Activated CD4-positive, alpha-beta T cell treated with anti-CD3 and anti-CD28 coated beads for 36 hours (primary cell): ENCODE measurements around the gene LACTBL1. TPM values are rescaled to one million over a fixed set of nuclear protein-coding genes. Genes with fewer than 3 reads are reported as not detected.
"Not testable (repeated sequence)": the region's sequence is repeated elsewhere in the genome, so short reads cannot be mapped to it uniquely, and the experiment has no call there.

Experiments used
- ATAC-seq: fragments of 200-7000 bp; cut with Tn5 transposase; one replicate; pipeline ENCODE4 v1.10.0; 2021; ENCODE audit warnings: mild to moderate bottlenecking, moderate library complexity
- CTCF ChIA-PET: fragments of 350-600 bp; sonication (Branson Sonifier 250); formaldehyde crosslinking; loops from one replicate; lab custom pipeline; 2021; ENCODE audit warnings: antibody characterized with exemption; lab: Charles Lee
- POLR2A ChIA-PET: fragments of 350-600 bp; sonication (Branson Sonifier 250); formaldehyde crosslinking; loops from one replicate; lab custom pipeline; 2021; ENCODE audit warnings: antibody characterized with exemption, inconsistent platforms; lab: Charles Lee
- DNase-seq: peaks from one replicate; pipeline ENCODE4 v3.0.0-alpha.2; 2020
- H3K27ac Mint-ChIP-seq: one replicate; pipeline ENCODE4 v1.8.0; 2021; ENCODE audit warnings: mixed read lengths
- H3K27me3 Mint-ChIP-seq: one replicate; pipeline ENCODE4 v1.8.0; 2021; ENCODE audit warnings: mixed read lengths
- H3K36me3 Mint-ChIP-seq: one replicate; pipeline ENCODE4 v1.8.0; 2021; ENCODE audit warnings: low read depth, mixed read lengths
- H3K4me1 Mint-ChIP-seq: one replicate; pipeline ENCODE4 v1.8.0; 2021; ENCODE audit warnings: mixed read lengths
- H3K4me3 Mint-ChIP-seq: one replicate; pipeline ENCODE4 v1.8.0; 2021; ENCODE audit warnings: mild to moderate bottlenecking, moderate library complexity, mixed read lengths
- H3K9me3 Mint-ChIP-seq: one replicate; pipeline ENCODE4 v1.8.0; 2021; ENCODE audit warnings: low read depth, mixed read lengths
- intact Hi-C, 2 experiments: fragments of 100-400 bp; cut with DNase I in 1 of 2; cut with micrococcal nuclease in 1 of 2; formaldehyde crosslinking; loops; one replicate each; pipeline versions ENCODE4 v1.14.2 to v1.15.1; 2022 to 2024; cut with DNase I, micrococcal nuclease
- total RNA-seq, 2 experiments: library from RNA; stranded (reverse); gene quantifications; one replicate each; pipeline ENCODE4 v1.2.3, GENCODE V29; 2021

Gene LACTBL1
- total RNA-seq, 2 experiments from 2014 or later, result not detected

DNA sequence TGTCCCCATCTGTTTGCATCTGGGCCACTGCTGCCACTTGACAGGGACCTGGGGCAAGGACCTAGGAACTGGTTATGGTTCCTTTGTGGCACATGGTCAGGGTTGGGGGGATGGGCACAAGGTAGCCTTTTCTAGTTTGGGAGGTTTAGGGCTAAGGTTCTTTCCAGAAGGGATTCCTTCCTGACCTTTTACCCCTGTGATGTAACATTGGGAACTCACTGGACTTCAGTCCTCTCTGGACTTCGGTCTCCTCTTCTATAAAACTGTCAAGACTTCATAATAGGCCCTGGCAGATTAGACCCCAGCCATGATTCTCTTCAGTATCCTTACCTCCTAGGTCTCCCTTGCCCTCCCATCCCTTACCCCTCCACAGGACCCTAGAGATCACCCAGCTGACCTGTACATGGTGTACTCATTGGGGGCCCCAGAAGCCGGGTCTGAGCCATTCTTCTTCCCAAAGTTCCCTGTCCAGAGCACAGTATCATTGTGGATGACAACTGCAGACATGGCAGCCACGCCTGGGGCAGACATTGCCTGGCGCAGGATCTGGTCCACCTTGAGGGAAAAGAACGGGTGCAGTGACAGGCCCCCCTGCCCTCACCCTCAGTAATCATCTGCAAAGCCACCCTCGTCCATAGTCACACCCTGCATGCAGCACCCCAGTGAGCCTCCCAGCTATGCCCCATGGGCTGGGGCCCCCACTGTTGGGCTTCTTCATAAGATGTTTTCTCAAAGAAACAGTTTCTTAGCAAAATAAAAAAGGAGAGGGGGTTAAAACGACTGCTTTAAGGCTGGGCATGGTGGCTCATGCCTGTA is 12.9 kb downstream of the LACTBL1 start:
- DNase-seq (no peak), ATAC-seq (no peak)
- no peaks in the 10 kb centered on the region for H3K4me1 Mint-ChIP-seq
- peaks cover 3% of the 10 kb centered on the region for H3K27me3 Mint-ChIP-seq
- no peaks in the 10 kb centered on the region for H3K36me3 Mint-ChIP-seq
- no peak overlapping the region for H3K27ac Mint-ChIP-seq
- intact Hi-C loops, result no loop called here
- ChIA-PET CTCF (interaction anchor here (0.5 to 0.7 kb wide), 2 partner anchors 154 to 255 kb away, joined by 3 read pairs; no protein-coding TSS in a partner anchor), POLR2A (no interaction called here)
- no peaks in the 10 kb centered on the region for H3K9me3 Mint-ChIP-seq
- no peak overlapping the region for H3K4me3 Mint-ChIP-seq

DNA sequence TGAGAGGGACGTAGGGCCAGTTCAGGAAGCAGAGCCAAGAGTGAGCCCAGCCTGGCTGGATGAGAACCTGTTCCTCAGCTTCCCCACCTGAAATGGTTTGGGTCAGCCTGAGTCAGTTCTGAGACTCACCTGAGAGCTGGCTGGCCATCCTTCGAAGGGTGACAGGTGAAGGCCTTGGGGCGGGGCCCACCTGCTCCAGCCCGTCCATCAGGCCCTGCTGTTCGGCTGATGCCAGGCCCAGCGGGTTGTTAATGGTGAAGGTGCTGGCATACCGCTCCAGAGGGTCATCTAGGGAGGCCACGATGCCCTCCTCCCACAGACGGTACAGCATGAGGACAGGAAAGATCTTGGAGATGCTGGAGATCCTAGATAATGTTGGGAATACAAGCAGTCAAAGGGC is 14.1 kb downstream of the LACTBL1 start:
- no peaks in the 10 kb centered on the region for H3K4me1 Mint-ChIP-seq
- intact Hi-C loops, result no loop called here
- ATAC-seq (no peak), DNase-seq (no peak)
- no peak overlapping the region for H3K4me3 Mint-ChIP-seq
- CTCF ChIA-PET, result interaction anchor here (0.6 to 0.7 kb wide), 3 partner anchors 10 to 611 kb away, joined by 3 read pairs; no protein-coding TSS in a partner anchor
- POLR2A ChIA-PET, result no interaction called here
- peaks cover 12% of the 10 kb centered on the region for H3K27me3 Mint-ChIP-seq
- no peaks in the 10 kb centered on the region for H3K9me3 Mint-ChIP-seq
- no peaks in the 10 kb centered on the region for H3K36me3 Mint-ChIP-seq
- H3K27ac Mint-ChIP-seq, result no peak overlapping the region

DNA sequence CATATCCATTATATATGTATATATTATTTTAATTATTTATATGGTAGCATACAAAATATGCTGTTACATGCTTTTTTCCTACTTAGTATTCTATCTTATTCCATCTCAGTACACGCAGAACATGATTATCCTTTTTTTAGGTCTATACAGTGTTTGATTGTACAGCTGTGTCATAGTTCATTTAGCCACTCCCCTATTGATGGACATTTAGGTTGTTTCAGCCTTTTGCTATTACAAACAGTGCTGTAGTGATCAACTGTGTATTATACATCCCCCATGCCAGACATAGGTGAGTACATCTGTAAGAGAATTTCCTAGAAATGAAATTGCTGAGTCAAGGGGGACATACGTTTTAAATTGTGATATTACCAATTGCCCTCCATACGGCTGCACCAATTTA is 15.6 kb downstream of the LACTBL1 start:
- H3K9me3 Mint-ChIP-seq, result no peaks in the 10 kb centered on the region
- H3K4me1 Mint-ChIP-seq, result no peaks in the 10 kb centered on the region
- no peak for ATAC-seq
- ChIA-PET POLR2A (interaction anchor here (0.7 kb wide), 1 partner anchor 222 kb away, joined by 3 read pairs; no protein-coding TSS in a partner anchor), CTCF (interaction anchor here (0.6 to 1.2 kb wide), 5 partner anchors 8 to 253 kb away, joined by 3 to 5 read pairs (median 3); no protein-coding TSS in a partner anchor)
- H3K36me3 Mint-ChIP-seq, result no peaks in the 10 kb centered on the region
- H3K4me3 Mint-ChIP-seq, result no peak overlapping the region
- H3K27me3 Mint-ChIP-seq, result peaks cover 13% of the 10 kb centered on the region
- DNase-seq, result no peak
- H3K27ac Mint-ChIP-seq, result no peak overlapping the region
- intact Hi-C loops, result no loop called here

DNA sequence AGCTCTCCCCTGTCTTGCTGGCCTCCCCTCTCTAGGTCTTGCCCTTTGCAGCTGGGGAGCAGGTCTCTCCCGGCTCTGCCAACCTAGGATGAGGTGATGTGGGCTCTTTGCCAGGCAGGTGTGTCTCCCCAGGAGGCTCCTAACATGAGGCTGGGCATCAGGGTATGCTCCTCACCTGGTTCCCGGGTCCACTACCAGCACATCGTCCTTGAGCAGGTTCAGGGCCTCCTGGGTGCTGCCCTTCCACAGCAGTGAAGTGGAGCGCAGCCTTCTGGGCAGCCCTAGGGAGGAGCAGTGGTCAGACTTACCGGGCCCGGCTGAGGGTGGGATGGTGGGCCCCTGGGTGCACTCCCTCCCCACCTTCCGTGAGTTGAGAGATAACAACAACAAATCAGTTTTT is 17.5 kb downstream of the LACTBL1 start:
- H3K36me3 Mint-ChIP-seq, result no peaks in the 10 kb centered on the region
- CTCF ChIA-PET, result interaction anchor here (1.0 kb wide), 1 partner anchor 11 kb away, joined by 4 read pairs; no protein-coding TSS in a partner anchor
- H3K27ac Mint-ChIP-seq, result no peak overlapping the region

DNA sequence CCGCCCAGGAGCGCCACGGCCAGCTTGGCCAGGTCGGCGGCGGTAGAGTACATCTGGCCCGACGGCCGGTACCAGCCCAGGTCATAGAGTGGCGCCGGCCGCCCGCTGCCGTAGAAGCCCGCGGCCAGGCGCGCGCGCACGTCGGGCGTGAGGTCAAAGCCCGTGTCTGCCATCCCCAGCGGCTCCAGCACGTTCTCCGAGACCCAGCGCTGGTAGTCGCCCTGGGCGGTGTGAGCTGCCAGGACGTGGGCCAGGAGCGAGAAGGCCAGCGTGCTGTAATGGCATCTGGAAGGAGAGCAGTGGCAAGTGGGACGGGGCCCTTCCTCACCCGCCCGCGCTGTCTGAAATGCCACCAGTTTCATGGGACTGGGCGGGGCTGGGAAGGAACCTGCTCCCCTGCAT is 18.9 kb downstream of the LACTBL1 start:
- CTCF ChIA-PET, result no interaction called here
- peaks cover 29% of the 10 kb centered on the region for H3K27me3 Mint-ChIP-seq

More for the DNA sequence above, 17.5 kb downstream of the LACTBL1 start:
- no peak overlapping the region for H3K4me3 Mint-ChIP-seq
- no peak for ATAC-seq
- no peaks in the 10 kb centered on the region for H3K4me1 Mint-ChIP-seq
- intact Hi-C loops, result no loop called here
- no peaks in the 10 kb centered on the region for H3K9me3 Mint-ChIP-seq
- POLR2A ChIA-PET, result no interaction called here
- peaks cover 25% of the 10 kb centered on the region for H3K27me3 Mint-ChIP-seq
- DNase-seq, result no peak

DNA sequence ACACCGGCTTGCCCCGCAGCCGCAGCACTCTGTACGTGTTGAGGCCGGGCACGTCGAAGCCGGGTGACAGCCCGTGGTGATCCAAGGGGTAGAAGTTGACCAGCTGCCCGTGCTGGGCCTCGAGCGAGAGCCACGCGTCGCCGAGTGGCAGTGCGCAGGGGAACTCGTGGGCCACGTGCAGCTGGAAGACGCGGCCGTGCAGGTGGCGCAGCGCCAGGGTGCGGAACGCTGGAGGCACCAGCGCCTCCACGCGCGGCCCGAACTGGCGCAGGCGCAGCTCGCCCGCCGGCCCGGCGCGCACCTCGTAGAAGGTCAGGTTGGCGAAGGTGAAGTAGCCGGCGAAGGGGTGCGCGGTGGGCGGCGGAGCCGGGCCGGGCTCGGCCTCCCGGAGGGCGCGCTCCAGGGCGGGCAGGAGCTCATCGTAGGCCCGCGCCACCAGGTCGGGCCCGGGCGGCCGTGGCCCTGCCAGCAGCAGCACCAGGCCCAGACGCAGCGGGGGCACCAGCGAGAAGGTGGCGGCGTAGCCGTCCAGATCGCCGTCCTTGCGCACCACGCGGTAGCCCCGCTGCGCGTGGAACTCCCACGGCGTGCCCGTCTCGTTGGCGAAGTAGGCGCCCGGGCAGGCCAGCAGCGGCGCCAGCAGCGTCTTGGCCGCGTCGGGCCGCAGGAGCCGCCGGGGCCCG is 19.5 kb downstream of the LACTBL1 start:
- intact Hi-C loops, result no loop called here
- POLR2A ChIA-PET, result no interaction called here
- H3K9me3 Mint-ChIP-seq, result no peaks in the 10 kb centered on the region
- CTCF ChIA-PET, result no interaction called here
- DNase-seq (peak; percentile 8), ATAC-seq (no peak)
- no peak overlapping the region for H3K4me3 Mint-ChIP-seq
- no peaks in the 10 kb centered on the region for H3K36me3 Mint-ChIP-seq
- no peaks in the 10 kb centered on the region for H3K4me1 Mint-ChIP-seq
- no peak overlapping the region for H3K27ac Mint-ChIP-seq
- H3K27me3 Mint-ChIP-seq, result peaks cover 32% of the 10 kb centered on the region

More for the DNA sequence above, 18.9 kb downstream of the LACTBL1 start:
- intact Hi-C loops, result no loop called here
- ATAC-seq, result no peak
- Mint-ChIP-seq H3K27ac (no peak overlapping the region), H3K36me3 (no peaks in the 10 kb centered on the region), H3K4me3 (no peak overlapping the region), H3K9me3 (no peaks in the 10 kb centered on the region), H3K4me1 (no peaks in the 10 kb centered on the region)
- POLR2A ChIA-PET, result no interaction called here
- no peak for DNase-seq

DNA sequence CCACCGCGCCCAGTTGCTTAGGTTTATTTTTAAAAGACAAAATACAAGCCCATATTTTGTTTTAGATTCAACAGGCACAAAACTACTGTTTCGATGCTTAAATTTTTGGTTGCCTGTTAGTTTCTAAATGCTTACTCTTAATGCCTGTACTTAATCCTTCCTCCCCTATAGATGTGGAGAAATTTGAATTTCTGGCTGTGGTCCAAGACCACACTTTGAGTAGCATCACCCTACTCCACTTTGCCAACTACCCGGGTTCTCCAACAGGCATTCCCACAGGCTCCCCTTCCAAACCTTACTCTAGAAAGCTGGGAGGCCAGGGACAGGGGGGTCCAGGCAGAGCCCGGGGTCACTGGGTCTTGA is 20.0 kb downstream of the LACTBL1 start:
- Mint-ChIP-seq H3K27me3 (peaks cover 33% of the 10 kb centered on the region), H3K4me1 (no peaks in the 10 kb centered on the region), H3K9me3 (no peaks in the 10 kb centered on the region), H3K27ac (no peak overlapping the region), H3K36me3 (no peaks in the 10 kb centered on the region), H3K4me3 (no peak overlapping the region)
- DNase-seq, result no peak
- POLR2A ChIA-PET, result no interaction called here
- CTCF ChIA-PET, result no interaction called here
- intact Hi-C loops, result no loop called here
- ATAC-seq, result no peak

DNA sequence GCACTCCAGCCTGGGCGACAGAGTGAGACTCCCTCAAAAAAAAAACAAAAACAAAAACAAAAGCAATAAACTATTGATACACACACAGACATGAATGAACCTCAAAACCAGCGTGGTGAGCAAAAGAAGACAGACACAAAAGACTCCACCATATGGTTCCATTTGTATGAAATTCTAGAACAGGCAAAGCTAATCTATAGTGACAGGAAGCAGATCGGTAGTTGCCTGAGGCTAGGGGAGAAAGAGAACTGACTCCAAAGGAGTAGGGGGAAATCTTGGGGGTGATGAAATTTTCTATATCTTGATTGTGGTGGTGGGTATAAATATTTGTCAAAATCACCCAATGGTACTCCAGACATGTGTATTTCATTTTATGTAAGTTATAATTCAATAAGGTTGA is 20.9 kb downstream of the LACTBL1 start:
- intact Hi-C loops, result no loop called here
- ATAC-seq, result no peak
- ChIA-PET CTCF (interaction anchor here (0.6 to 0.7 kb wide), 2 partner anchors 248 to 249 kb away, joined by 3 to 4 read pairs; no protein-coding TSS in a partner anchor), POLR2A (no interaction called here)
- no peaks in the 10 kb centered on the region for H3K9me3 Mint-ChIP-seq
- H3K4me3 Mint-ChIP-seq, result no peak overlapping the region
- H3K36me3 Mint-ChIP-seq, result no peaks in the 10 kb centered on the region
- no peak overlapping the region for H3K27ac Mint-ChIP-seq
- peaks cover 33% of the 10 kb centered on the region for H3K27me3 Mint-ChIP-seq
- DNase-seq, result no peak
- H3K4me1 Mint-ChIP-seq, result no peaks in the 10 kb centered on the region

DNA sequence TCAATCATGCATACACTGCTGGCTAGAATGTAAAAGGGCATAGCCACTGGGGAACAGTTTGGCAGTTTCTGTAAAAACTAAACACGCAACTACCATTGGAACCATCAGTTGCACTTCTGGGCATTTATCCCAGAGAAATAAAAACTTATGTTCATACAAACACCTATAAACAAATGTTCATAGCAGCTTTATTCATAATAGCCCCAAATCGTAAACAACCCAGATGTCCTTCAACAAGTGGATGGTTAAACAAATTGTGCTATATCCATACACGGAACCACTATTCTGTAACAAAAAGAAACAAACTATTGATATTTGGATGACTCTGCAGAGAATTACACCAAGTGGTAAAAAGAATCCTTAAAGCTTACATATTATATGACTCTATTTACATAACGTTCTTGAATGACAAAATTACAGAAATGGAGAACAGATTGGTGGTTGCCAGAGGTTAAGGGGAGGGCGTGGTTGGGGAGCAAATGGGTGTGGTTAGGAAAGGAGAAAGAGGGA is 22.8 kb downstream of the LACTBL1 start:
- no peaks in the 10 kb centered on the region for H3K36me3 Mint-ChIP-seq
- DNase-seq, result no peak
- H3K4me3 Mint-ChIP-seq, result no peak overlapping the region
- ATAC-seq, result no peak
- no peak overlapping the region for H3K27ac Mint-ChIP-seq
- H3K4me1 Mint-ChIP-seq, result no peaks in the 10 kb centered on the region
- POLR2A ChIA-PET, result no interaction called here
- CTCF ChIA-PET, result interaction anchor here (1.0 kb wide), 1 partner anchor 14 kb away, joined by 4 read pairs; no protein-coding TSS in a partner anchor
- no peaks in the 10 kb centered on the region for H3K9me3 Mint-ChIP-seq
- intact Hi-C loops, result no loop called here
- H3K27me3 Mint-ChIP-seq, result peaks cover 30% of the 10 kb centered on the region

DNA sequence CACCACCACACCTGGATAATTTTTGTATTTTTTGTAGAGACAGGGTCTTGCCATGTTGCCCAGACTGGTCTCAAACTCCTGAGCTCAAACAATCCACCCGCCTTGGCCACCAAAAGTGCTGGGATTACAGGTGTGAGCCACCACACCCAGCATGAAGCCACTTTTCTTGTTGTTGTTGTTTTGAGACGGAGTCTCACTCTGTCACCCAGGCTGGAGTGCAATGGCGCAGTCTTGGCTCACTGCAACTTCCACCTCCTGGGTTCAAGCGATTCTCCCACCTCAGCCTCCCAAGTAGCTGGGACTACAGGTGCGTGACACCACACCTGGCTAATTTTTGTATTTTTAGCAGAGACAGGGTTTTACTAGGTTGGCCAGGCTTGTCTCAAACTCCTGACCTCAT is 27.5 kb downstream of the LACTBL1 start:
- H3K9me3 Mint-ChIP-seq, H3K4me3 Mint-ChIP-seq, DNase-seq, intact Hi-C loops, H3K27ac Mint-ChIP-seq, H3K4me1 Mint-ChIP-seq, H3K36me3 Mint-ChIP-seq, POLR2A ChIA-PET, ATAC-seq: not testable (repeated sequence)
- CTCF ChIA-PET, result interaction anchor here (0.6 kb wide), 1 partner anchor 594 kb away, joined by 3 read pairs; no protein-coding TSS in a partner anchor
- H3K27me3 Mint-ChIP-seq, result peaks cover 14% of the 10 kb centered on the region

DNA sequence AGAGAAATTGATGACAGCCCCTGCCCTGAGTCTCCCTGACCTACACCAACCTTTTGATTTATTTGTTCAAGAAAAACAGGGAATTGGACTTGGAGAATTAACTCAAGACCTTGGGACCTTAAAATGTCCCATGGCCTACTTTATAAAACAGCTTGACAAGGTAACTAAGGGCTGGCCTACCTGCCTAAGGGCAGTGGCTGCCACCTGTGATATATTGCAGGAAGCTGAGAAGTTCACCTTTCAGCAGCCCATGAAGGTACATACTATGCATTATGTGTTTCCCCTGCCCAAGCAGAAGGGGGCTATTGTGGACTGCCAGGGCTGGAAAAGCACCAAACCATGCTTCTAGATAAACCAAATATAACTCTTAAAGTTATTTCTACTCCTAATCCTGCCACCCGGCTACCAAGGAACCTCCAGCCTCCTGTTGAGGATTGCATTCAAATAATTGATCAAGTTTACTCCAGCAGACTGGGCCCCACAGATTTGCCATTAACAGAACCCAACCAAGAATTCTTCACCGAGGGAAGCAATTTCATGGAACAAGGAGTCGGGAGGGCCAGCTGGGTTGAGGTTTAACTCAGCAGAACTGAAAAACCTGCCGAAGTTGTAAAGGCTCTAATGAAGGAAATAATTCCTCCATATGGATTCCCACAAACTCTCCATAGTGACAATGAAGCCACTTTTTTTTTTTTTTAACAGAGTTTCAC is 28.2 kb downstream of the LACTBL1 start:
- ChIA-PET CTCF (no interaction called here), POLR2A (no interaction called here)
- peaks cover 14% of the 10 kb centered on the region for H3K27me3 Mint-ChIP-seq
- no peak overlapping the region for H3K4me3 Mint-ChIP-seq
- H3K36me3 Mint-ChIP-seq, result no peaks in the 10 kb centered on the region
- no peaks in the 10 kb centered on the region for H3K4me1 Mint-ChIP-seq
- ATAC-seq, result no peak
- no peak for DNase-seq
- intact Hi-C loops, result no loop called here
- peaks cover 9% of the 10 kb centered on the region for H3K9me3 Mint-ChIP-seq
- no peak overlapping the region for H3K27ac Mint-ChIP-seq
